ENCODE data around the gene LMBRD1.

LMBRD1 gene

GRCh38 chr6:69846312-69846711 lies 49.5 kb upstream of the LMBRD1 start (continued):
- TF ChIP-seq, protein P1, sequence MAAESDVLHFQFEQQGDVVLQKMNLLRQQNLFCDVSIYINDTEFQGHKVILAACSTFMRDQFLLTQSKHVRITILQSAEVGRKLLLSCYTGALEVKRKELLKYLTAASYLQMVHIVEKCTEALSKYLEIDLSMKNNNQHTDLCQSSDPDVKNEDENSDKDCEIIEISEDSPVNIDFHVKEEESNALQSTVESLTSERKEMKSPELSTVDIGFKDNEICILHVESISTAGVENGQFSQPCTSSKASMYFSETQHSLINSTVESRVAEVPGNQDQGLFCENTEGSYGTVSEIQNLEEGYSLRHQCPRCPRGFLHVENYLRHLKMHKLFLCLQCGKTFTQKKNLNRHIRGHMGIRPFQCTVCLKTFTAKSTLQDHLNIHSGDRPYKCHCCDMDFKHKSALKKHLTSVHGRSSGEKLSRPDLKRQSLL (tag by site-specific recombination; IDR thresholded peaks at IDR 0.05), result no peak
- no peak for TF ChIP-seq SCRT1 (tag by site-specific recombination; IDR thresholded peaks at IDR 0.05; ENCODE audit: borderline replicate concordance)
- no peak for TF ChIP-seq KLF1 (tag by site-specific recombination; IDR thresholded peaks at IDR 0.05)
- TF ChIP-seq ZNF223 (tag by site-specific recombination; IDR thresholded peaks at IDR 0.05), result no peak
- TF ChIP-seq ZNF354C (tag by site-specific recombination; IDR thresholded peaks at IDR 0.05; ENCODE audit: borderline replicate concordance, low read depth), result no peak
- TF ChIP-seq ZFP3 (tag by site-specific recombination; IDR thresholded peaks at IDR 0.05; ENCODE audit: low read depth), result no peak

GRCh38 chr6:69843189-69843588 lies 46.4 kb upstream of the LMBRD1 start:
- ChIA-PET CTCF (interaction anchor here (0.7 to 1.6 kb wide), 3 partner anchors 18 to 323 kb away, joined by 3 to 6 read pairs (median 5); no protein-coding TSS in a partner anchor), POLR2A (no interaction called here)
- H3K4me3 ChIP-seq (ENCODE audit: low read depth, low read length), result no peak overlapping the region
- peak; percentile 26; the same call in 1 of the 2 replicates for TF ChIP-seq GFI1B (tag by site-specific recombination; IDR thresholded peaks at IDR 0.05)
- TF ChIP-seq PATZ1 (tag by site-specific recombination; IDR thresholded peaks at IDR 0.05), result no peak
- TF ChIP-seq ATF2 (tag by site-specific recombination; IDR thresholded peaks at IDR 0.05; ENCODE audit: low read depth), result peak; percentile 51; the same call in 1 of the 2 replicates
- no peak for TF ChIP-seq ZBTB11 (tag by site-specific recombination; conservative IDR thresholded peaks at IDR 0.05; ENCODE audit: low read depth)
- no peaks in the 10 kb centered on the region for H3K36me3 ChIP-seq (ENCODE audit: control insufficient read depth in 2 of 2, insufficient read depth in 1 of 2, low read length in 2 of 2)
- no peaks in the 10 kb centered on the region for H3K4me1 ChIP-seq (ENCODE audit: control insufficient read depth, insufficient read depth, low read length)
- H3K27ac ChIP-seq (ENCODE audit: extremely low read depth, low read depth, low read length), result no peak overlapping the region
- no peaks in the 10 kb centered on the region for H3K9me3 ChIP-seq (ENCODE audit: control insufficient read depth, insufficient read depth, low read depth, low read length)

DNA sequence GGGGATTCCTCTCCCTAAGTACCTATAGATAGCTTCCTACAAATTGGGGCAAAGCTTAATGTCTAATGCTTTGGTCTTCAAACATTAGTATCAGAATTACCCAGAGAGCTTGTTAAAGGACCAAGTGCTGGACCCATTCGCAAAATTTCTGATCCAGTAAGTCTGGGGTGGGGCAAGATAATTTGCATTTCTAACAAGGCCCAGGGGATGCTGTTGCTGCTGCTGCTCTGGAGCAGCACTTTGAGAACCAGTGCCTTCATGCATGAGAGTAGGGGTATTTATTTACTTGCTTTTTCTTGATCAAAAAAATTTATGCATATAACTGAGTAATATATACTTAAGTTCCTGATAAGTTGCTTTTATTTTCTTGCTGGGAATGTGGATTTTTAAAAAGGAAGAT lies 45.1 kb upstream of the LMBRD1 start:
- Histone ChIP-seq H3K27ac (ENCODE audit: extremely low read depth, low read depth, low read length) (no peak overlapping the region), H3K36me3 (ENCODE audit: control insufficient read depth in 2 of 2, insufficient read depth in 1 of 2, low read length in 2 of 2) (no peaks in the 10 kb centered on the region), H3K4me3 (ENCODE audit: low read depth, low read length) (no peak overlapping the region), H3K4me1 (ENCODE audit: control insufficient read depth, insufficient read depth, low read length) (no peaks in the 10 kb centered on the region), H3K9me3 (ENCODE audit: control insufficient read depth, insufficient read depth, low read depth, low read length) (no peaks in the 10 kb centered on the region)
- ChIA-PET POLR2A (no interaction called here), CTCF (interaction anchor here (0.8 to 1.1 kb wide), 3 partner anchors 119 to 324 kb away, joined by 3 to 5 read pairs (median 3); no protein-coding TSS in a partner anchor)
- TF ChIP-seq GLI2 (tag by site-specific recombination; IDR thresholded peaks at IDR 0.05; ENCODE audit: borderline replicate concordance, low read depth), result no peak
- TF ChIP-seq, protein P2, sequence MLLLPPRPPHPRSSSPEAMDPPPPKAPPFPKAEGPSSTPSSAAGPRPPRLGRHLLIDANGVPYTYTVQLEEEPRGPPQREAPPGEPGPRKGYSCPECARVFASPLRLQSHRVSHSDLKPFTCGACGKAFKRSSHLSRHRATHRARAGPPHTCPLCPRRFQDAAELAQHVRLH (tag by site-specific recombination; IDR thresholded peaks at IDR 0.05), result no peak
- TF ChIP-seq TCF7L2 (IDR thresholded peaks at IDR 0.05; ENCODE audit: borderline replicate concordance, low read depth, low read length), result no peak
- TF ChIP-seq ZNF426 (tag by site-specific recombination; IDR thresholded peaks at IDR 0.05), result no peak
- TF ChIP-seq YY1 (tag by site-specific recombination; IDR thresholded peaks at IDR 0.05), result no peak
- TF ChIP-seq ZNF416 (tag by site-specific recombination; IDR thresholded peaks at IDR 0.05), result no peak
- no peak for TF ChIP-seq PRDM6 (tag by site-specific recombination; IDR thresholded peaks at IDR 0.05)
- no peak for TF ChIP-seq PRDM1 (tag by site-specific recombination; IDR thresholded peaks at IDR 0.05)
- no peak for TF ChIP-seq SP2 (tag by site-specific recombination; IDR thresholded peaks at IDR 0.05)
- no peak for TF ChIP-seq ZFP41 (tag by site-specific recombination; IDR thresholded peaks at IDR 0.05; ENCODE audit: borderline replicate concordance)
- TF ChIP-seq ZNF521 (tag by site-specific recombination; IDR thresholded peaks at IDR 0.05), result no peak
- TF ChIP-seq ZNF132 (tag by site-specific recombination; IDR thresholded peaks at IDR 0.05; ENCODE audit: borderline replicate concordance), result no peak
